GDM1 (cell line): ENCODE results near the gene MIF4GD.

Experiments used
- DNase-seq: peaks from one replicate; lab custom pipeline; 2025; lab: John Stamatoyannopoulos, UW

Gene MIF4GD

DNA sequence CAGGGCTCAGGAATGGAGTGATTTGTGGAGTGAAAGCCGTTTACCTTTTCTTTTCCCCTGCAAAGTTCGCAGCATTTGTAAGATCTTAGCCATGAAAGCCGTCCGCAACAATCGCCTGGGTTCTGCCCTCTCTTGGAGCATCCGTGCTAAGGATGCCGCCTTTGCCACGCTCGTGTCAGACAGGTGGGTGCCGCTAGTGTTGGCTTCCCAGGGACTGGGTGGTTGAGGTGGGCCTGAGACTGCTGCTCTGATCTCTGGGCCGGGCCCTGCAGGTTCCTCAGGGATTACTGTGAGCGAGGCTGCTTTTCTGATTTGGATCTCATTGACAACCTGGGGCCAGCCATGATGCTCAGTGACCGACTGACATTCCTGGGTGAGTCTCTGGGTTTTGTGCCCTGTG, 38.2 kb downstream of the MIF4GD start:
- no peak for DNase-seq

DNA sequence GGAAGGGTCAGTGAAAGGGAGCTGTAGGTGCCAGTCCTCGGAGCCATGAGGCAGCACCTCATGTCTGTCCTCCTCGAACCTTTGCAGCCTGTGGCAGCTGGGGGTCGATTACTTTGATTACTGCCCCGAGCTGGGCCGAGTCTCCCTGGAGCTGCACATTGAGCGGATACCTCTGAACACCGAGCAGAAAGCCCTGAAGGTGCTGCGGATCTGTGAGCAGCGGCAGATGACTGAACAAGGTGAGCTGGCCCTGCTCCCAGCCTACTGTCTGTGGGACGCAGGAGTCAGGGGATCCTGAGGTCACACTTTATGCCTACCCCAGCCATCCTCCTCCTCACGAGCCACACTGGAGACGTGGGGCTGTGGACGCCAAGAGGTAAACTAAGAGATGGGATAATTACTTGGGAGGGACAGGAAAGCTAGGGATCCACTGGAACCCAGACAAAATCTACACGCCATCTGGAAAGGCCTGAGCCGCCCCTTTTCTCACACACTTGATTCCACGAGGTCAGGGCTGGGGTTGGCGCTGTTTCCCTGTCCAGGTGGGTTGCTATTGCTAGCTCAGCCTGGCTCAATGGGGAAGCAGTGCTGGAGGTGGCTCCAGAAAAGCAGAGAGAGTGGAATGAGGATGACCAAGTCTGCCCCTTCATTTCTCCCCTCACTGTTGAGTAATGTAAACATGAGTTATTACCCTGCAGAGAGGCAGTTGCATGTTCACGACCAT, 39.1 kb downstream of the MIF4GD start:
- no peak for DNase-seq

DNA sequence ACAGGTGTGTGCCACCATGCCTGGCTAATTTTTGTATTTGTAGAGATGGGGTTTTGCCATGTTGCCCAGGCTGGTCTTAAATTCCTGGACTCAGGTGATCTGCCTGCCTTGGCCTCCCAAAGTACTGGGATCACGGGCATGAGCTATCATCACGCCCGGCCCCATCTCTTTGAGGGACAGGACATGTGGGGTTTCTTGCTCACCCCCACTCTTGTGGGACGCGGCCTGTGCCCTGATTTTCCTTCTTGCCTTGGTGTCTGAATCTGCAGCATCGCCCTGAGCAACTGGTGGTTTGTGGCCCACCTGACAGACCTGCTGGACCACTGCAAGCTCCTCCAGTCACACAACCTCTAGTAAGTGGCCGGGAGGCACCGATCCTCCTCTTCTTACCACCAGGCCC, 40.0 kb downstream of the MIF4GD start:
- no peak for DNase-seq

DNA sequence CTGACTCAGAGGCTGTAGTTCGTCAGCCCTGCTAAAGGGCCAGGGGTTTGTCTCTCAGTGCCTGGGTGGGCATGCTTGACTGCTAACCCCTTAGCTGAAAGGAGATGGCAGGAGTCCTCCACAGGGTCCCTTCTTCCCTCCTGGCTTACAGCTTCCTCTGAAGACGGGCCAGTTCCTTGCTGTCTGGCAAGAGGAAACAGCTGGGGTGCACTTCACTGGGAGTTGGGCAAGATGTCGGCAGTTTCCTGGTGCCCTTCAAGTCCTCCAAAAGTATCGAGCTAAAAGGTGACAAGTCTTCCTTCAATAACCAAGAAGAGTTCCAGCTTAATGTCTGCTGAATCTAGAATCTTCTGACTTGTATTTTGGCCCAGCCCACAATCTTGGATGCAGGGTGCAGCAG, 42.2 kb downstream of the MIF4GD start:
- DNase-seq: no peak

DNA sequence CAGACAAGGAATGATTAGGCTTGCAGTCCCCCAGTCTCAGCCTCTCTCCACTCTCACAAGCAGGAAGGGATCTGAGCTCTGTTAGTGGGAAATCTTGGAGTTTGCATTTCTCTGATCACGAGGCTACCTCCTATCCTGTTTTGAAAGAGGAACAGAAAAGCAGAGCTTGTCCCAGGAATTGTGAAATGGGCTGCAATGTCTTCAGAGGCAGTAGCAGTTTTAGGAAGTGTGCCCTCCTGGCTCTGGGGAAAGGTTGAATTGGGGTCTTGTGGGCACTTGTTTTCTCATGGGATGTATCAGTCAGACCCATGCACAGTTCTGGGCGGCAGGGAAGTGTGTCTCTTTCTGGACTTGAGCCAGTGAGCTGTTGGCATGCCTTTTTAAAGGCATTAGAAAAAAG, 42.7 kb downstream of the MIF4GD start:
- DNase-seq: no peak

DNA sequence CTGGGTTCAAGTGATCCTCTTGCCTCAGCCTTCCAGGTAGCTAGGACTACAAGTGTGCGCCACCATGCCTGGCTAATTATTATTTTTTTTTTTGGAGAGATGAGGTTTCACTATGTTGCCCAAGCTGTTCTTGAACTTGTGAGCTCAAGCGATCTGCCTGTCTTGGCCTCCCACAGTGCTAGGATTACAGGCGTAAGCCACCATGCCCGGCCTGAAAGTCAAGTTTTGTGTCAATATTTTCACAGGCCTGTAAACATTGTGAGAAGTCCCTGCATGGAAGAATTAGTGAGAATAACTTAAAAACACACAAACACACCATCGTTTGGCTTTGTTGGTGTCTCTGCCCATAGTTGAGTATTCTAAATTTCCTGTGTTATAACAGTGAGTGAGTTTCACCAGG, 43.3 kb downstream of the MIF4GD start:
- no peak for DNase-seq

DNA sequence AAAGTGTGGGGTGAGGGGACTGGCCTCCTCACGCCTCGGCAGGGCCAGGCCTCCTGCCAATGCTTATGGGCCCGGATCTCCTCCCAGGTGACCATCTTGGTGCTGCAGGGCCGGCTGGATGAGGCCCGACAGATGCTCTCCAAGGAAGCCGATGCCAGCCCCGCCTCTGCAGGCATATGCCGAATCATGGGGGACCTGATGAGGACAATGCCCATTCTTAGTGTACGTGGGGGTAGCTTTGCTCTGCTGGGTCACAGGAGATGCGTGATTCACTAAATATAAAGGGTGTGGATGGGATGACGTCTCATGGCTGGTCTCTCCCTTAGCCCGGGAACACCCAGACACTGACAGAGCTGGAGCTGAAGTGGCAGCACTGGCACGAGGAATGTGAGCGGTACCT, 46.0 kb downstream of the MIF4GD start:
- DNase-seq: no peak

DNA sequence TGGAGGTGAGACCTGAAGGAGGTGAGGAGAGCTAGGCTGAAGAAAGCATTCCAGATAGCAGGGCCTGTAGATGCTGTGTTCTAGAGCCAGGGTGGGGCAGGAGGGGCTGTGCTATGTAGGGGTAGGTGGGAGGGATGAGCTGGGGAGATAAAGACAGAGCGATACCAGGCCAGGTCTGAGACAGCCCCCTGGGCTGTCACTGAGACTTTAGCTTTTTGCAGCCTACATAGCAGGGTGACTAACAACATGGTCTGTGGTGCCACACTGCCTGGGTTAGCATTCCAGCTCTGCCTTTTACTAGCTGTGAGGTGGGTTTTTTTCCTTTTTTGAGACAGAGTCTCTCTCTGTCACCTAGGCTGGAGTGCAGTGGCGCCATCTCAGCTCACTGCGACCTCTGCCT, 51.2 kb downstream of the MIF4GD start:
- DNase-seq: no peak

DNA sequence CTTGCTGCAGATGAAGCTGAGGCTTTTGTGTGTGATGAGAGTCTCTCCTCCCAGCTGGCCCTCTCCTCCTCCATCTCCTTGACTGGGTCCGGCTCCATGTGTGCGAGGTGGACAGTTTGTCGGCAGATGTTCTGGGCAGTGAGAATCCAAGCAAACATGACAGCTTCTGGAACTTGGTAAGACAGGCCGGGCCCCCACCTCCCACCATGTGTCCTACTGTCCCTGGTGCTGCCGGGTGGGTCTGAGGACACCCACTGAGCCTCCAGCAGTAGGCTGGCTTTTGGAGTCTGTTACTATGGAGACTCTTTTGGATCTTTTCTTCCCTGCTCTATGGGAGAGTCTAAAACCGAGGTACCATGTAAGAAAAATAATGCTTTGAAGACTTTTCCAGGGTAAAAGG, 52.9 kb downstream of the MIF4GD start:
- no peak for DNase-seq
